Activated naive CD4-positive, alpha-beta T cell treated with anti-CD3 and anti-CD28 coated beads, Interleukin-2, amount 50 U/mL, for 24 hours (primary cell): ENCODE data around the gene SPG11.
"Not testable (repeated sequence)": the region's sequence is repeated elsewhere in the genome, so short reads cannot be mapped to it uniquely, and the experiment has no call there.

Experiments
- H3K27ac Mint-ChIP-seq: one replicate; pipeline ENCODE4 v1.8.0; 2021; ENCODE audit warnings: mild to moderate bottlenecking, mixed read lengths
- H3K27me3 Mint-ChIP-seq: one replicate; pipeline ENCODE4 v1.8.0; 2021; ENCODE audit warnings: mixed read lengths
- H3K36me3 Mint-ChIP-seq: one replicate; pipeline ENCODE4 v1.8.0; 2021; ENCODE audit warnings: mixed read lengths
- H3K4me1 Mint-ChIP-seq: one replicate; pipeline ENCODE4 v1.8.0; 2021; ENCODE audit warnings: mixed read lengths
- H3K4me3 Mint-ChIP-seq: one replicate; pipeline ENCODE4 v1.8.0; 2021; ENCODE audit warnings: mild to moderate bottlenecking, mixed read lengths
- H3K9me3 Mint-ChIP-seq: one replicate; pipeline ENCODE4 v1.8.0; 2021; ENCODE audit warnings: mixed read lengths

The SPG11 gene

DNA sequence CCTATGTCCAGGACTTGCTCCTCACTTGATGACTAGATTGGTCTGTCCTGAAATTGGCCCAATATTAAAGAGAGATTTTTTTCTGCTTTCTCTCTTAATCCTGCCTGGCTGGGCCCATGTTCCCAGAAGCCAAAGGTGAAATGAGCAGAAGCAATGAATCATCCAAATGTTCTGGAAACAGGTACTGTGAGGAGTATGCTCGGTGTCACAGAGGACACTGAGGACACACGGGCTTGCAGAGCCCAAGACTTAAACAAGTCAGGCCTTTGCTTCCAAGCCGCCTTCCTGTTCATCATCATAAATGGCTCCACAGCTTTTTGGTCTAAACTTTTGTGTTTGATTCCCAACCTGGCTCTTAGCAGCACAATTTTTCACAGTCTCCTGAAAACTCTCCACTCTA is 95.1 kb downstream of the SPG11 start:
- no peaks in the 10 kb centered on the region for H3K4me1 Mint-ChIP-seq
- peaks cover 12% of the 10 kb centered on the region for H3K36me3 Mint-ChIP-seq
- H3K9me3 Mint-ChIP-seq: no peaks in the 10 kb centered on the region
- H3K4me3 Mint-ChIP-seq: no peak overlapping the region
- peak overlapping the region; percentile 46 for H3K27ac Mint-ChIP-seq
- no peaks in the 10 kb centered on the region for H3K27me3 Mint-ChIP-seq

DNA sequence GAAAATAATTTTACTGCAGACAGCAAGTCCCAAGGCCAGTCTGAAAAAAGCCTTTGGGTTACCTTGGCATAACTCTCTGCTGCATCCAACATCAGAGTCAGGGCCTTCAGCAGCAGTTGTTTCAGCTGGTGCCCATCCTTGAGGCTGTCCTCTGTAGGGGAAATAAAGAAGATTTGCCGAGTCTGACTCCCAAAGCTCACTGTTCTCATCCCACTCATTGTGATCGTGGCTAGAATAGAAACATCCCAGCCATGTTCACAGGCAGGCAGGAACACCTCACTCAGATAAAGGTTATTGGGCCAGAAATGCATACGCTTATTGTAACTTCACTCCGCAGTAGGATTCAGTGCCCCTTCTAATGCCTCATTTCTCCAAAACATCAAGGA is 97.3 kb downstream of the SPG11 start:
- Mint-ChIP-seq H3K4me3 (no peak overlapping the region), H3K9me3 (no peaks in the 10 kb centered on the region), H3K4me1 (peaks cover under 1% of the 10 kb centered on the region), H3K27ac (no peak overlapping the region), H3K27me3 (no peaks in the 10 kb centered on the region), H3K36me3 (peaks cover 14% of the 10 kb centered on the region)

DNA sequence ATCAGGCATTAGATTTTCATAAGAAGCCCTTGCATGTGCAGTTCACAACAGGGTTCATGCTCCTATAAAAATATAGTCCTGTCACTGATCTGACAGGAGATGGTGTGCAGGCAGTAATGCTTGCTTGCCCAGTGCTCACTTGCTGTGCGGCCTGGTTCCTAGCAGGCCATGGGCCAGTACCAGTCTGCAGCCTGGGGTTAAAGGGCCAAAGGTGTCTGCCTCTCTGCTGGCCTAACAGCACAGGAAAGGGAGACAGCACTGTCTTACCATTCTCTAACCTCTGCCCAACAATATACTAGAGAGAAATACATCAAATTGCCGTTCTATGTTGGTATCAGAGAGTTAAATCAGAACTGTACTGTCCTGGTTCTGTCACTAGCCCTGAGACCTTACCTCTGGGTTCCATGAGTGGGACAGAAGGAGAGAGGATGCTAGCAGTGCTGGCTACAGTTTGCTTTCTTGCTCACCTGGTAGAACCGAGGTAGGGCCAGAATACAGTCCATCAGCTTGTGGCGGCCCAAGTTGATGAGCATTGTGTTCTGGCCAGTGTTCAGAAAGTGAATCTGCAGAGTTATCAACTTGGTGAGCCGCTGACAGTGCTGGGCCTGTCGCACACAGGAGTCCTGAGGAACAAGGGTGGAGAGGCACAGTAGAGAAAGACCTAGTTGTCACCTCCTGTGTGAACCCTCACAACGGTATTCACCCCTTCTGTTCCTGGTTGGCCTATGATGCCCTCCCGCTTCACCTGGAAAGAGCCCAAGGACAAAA is 97.9 kb downstream of the SPG11 start:
- peaks cover 15% of the 10 kb centered on the region for H3K36me3 Mint-ChIP-seq
- H3K9me3 Mint-ChIP-seq: no peaks in the 10 kb centered on the region
- H3K4me1 Mint-ChIP-seq: peaks cover 6% of the 10 kb centered on the region
- H3K4me3 Mint-ChIP-seq: no peak overlapping the region
- no peaks in the 10 kb centered on the region for H3K27me3 Mint-ChIP-seq
- H3K27ac Mint-ChIP-seq: no peak overlapping the region

DNA sequence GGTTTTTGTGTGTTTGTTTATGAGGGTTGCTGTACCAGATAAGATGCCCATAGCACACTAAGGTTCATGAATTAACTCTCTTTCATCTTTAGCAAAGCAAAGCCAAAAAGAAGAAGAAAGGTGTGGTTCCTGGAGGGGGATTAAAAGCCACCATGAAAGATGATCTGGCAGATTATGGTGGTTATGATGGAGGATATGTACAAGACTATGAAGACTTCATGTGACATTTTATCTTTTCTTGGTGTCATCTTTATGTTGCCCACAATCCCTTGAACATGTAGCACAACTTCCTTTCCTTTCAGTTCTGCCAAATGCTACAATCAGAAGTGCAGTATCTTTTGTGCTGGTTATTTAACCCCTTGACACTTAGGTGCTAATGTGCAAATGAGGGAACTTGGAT is 102.5 kb downstream of the SPG11 start:
- peak overlapping the region; percentile 81 for H3K27ac Mint-ChIP-seq

DNA sequence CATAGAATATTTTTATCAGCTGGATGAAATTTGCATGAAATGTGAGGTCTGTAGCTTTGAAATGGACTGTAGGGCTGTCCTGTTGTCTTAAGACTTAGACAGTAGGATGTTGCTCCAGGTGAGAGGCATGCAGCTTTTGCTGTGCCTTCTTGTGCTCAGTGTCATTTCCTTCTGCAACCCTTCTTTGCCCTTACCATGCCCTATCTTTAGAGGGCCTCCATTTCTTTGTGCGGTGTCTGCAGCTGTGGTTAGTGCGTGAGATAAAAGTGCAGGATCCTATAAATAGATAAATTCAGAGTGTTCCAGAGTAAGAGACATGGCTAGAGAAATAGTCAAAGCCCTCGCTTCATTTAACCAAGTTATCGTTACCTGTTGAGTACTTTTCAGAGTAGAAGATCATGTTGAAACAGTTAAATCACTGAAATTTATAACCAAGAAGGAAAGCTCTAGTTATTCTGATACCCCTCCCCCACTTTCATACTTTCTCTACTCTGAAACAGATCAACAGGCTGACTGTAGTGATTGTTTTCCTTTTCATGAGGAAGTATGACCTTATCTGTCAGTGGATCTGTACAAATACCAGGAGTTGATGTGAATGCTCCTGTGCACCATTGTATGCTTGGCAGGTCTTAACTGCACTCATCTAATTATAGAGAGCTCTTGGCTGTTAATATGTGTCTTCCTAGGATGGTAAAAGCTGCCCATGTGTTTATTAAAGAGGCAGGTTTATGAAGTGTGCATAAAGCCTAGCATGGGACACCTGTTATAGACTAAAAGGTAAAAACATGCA is 108.3 kb downstream of the SPG11 start:
- Mint-ChIP-seq H3K27ac (peak overlapping the region; percentile 5), H3K36me3 (peaks cover 26% of the 10 kb centered on the region), H3K4me1 (peaks cover 46% of the 10 kb centered on the region), H3K4me3 (peak overlapping the region; percentile 20), H3K9me3 (no peaks in the 10 kb centered on the region), H3K27me3 (no peaks in the 10 kb centered on the region)

More for the DNA sequence above, 102.5 kb downstream of the SPG11 start:
- not testable (repeated sequence) for H3K4me3 Mint-ChIP-seq, H3K9me3 Mint-ChIP-seq, H3K27me3 Mint-ChIP-seq
- Mint-ChIP-seq H3K36me3 (peaks cover 23% of the 10 kb centered on the region), H3K4me1 (peaks cover 28% of the 10 kb centered on the region)

DNA sequence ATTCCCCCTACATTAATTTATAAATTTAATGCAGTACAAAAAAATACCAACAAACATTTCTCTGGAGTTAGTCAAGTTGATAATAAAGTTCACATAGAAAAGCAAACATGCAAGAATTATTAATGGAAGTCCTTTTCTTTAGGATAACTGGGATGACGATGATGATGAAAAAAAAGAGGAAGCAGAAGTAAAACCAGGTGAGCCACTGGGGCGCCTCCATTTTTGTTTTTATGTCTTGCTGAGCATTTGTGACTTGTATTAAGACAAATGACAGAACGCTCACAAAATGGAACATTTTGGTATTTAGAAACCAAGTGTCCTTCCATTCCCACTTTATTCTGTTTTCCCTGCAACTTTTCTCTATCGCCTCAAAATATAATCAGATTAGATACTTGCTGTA is 112.7 kb downstream of the SPG11 start:
- Mint-ChIP-seq H3K27ac (no peak overlapping the region), H3K27me3 (no peaks in the 10 kb centered on the region), H3K4me1 (peaks cover 58% of the 10 kb centered on the region), H3K36me3 (peaks cover 16% of the 10 kb centered on the region), H3K9me3 (no peaks in the 10 kb centered on the region), H3K4me3 (no peak overlapping the region)

DNA sequence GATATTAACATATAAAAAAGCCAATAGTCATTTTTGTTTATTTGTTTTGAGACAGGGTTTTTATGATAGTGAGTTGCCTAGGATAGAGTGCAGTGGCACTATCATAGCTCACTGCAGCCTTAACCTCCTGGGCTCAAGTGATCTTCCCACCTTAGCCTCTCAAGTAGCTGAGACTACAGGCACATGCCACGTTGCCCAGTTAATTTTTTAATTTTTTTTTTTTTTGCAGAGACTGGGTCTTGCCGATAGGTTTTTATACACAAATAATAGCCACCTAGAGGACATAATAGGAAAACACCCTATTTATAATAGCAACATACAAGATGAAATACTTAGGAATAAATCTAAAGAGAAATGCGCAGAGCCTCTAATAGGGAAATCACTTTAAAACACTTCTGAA is 113.2 kb downstream of the SPG11 start:
- Mint-ChIP-seq H3K4me3 (no peak overlapping the region), H3K36me3 (peaks cover 13% of the 10 kb centered on the region), H3K27me3 (no peaks in the 10 kb centered on the region), H3K4me1 (peaks cover 55% of the 10 kb centered on the region), H3K9me3 (no peaks in the 10 kb centered on the region), H3K27ac (no peak overlapping the region)

DNA sequence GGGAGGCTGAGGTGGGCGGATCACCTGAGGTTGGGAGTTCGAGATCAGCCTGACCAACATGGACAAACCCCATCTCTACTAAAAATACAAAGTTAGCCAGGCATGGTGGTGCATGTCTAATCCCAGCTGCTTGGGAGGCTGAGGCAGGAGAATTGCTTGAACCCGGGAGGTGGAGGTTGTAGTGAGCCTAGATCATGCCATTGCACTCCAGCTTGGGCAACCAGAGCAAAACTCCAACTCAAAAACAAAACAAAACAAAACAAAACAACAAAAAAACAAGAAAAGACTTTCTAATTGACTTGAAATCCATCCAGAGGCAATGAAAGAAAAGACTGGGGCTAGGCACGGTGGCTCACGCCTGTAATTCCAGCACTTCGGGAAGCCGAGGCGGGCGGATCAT is 114.3 kb downstream of the SPG11 start:
- not testable (repeated sequence) for H3K36me3 Mint-ChIP-seq, H3K9me3 Mint-ChIP-seq, H3K4me3 Mint-ChIP-seq, H3K27me3 Mint-ChIP-seq, H3K27ac Mint-ChIP-seq
- H3K4me1 Mint-ChIP-seq: peaks cover 44% of the 10 kb centered on the region

DNA sequence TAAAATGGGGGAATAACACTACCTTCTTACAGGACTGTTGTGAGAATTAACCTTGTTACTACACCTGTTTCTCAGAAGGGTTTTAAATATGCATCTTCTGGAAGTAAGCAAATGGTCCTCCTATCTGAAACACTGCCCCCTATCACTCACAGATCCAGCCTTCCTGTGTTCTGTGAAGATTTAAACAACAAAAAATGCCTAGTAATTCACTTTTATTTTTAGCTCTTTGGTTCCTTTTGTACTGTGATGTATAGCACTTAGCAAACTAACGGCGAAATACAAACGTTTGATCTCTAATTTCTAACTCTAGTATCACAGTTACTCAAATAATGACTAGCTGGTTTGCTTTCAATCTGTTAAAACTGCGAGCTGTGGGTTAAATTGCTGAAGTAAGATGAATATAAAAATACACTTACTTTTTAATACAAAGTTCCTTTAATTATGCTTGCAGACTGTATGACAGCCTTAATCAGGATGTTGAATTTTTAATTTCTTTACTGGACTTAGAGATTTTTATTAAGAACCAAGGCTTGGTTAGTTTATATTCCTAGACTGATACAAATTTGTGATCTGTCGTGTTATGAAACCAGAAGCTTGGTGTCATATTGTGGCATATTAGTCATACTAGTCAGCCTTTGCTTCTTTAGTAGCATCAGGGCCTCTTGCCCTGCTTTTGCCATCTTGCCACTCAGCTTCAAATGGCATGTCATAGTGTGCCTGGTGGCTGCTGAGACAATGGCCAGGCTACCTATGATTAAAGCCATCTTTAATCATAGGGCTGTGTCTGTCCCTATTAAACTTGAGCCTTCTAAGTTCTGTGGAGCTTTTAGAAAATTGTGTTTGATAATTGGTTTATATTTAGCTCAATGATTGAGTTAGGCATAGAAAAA is 117.3 kb downstream of the SPG11 start:
- peak overlapping the region; percentile 84 for H3K27ac Mint-ChIP-seq
- H3K4me1 Mint-ChIP-seq: peaks cover 70% of the 10 kb centered on the region
- H3K9me3 Mint-ChIP-seq: no peaks in the 10 kb centered on the region
- H3K27me3 Mint-ChIP-seq: no peaks in the 10 kb centered on the region
- H3K36me3 Mint-ChIP-seq: peaks cover 18% of the 10 kb centered on the region
- peak overlapping the region; percentile 65 for H3K4me3 Mint-ChIP-seq

DNA sequence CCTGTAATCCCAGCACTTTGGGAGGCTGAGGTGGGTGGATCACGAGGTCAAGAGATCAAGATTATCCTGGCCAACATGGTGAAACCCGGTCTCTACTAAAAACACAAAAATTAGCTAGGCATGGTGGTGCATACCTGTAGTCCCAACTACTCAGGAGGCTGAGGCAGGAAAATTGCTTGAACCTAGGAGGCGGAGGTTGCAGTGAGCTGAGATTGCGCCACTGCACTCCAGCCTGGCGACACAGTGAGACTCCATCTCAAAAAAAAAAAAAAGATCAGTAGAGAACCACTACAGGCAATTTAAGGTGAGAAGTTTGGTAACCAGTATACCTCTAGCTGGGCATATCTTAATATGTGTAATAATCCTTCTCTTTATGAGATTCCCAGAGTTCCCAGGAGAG is 118.7 kb downstream of the SPG11 start:
- peak overlapping the region; percentile 47 for H3K4me3 Mint-ChIP-seq
- H3K9me3 Mint-ChIP-seq, H3K27ac Mint-ChIP-seq, H3K27me3 Mint-ChIP-seq: not testable (repeated sequence)
- H3K36me3 Mint-ChIP-seq: peaks cover 22% of the 10 kb centered on the region
- peaks cover 66% of the 10 kb centered on the region for H3K4me1 Mint-ChIP-seq

DNA sequence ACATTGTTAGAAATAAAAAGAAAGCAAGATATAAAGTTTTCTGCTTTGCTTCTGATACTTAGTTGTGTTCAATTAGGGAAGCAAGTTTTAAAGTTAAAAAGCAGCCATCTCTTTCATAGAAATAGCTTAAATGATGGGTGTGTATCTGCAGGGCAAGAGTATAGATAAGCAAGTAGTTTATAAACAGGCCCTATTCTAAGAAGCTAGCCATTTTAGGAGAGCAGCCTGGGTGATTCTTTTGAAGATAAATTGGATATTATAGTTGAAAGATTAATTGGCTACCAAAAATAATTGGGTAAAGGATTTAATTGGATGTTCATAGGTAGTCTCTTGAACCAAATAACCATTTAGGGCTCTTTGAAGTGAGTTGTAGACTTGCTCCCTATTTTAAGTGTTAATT is 120.9 kb downstream of the SPG11 start:
- peak overlapping the region; percentile 57 for H3K4me3 Mint-ChIP-seq
- peaks cover 31% of the 10 kb centered on the region for H3K36me3 Mint-ChIP-seq
- peaks cover 63% of the 10 kb centered on the region for H3K4me1 Mint-ChIP-seq
- H3K27me3 Mint-ChIP-seq: no peaks in the 10 kb centered on the region
- H3K27ac Mint-ChIP-seq: no peak overlapping the region
- H3K9me3 Mint-ChIP-seq: no peaks in the 10 kb centered on the region

DNA sequence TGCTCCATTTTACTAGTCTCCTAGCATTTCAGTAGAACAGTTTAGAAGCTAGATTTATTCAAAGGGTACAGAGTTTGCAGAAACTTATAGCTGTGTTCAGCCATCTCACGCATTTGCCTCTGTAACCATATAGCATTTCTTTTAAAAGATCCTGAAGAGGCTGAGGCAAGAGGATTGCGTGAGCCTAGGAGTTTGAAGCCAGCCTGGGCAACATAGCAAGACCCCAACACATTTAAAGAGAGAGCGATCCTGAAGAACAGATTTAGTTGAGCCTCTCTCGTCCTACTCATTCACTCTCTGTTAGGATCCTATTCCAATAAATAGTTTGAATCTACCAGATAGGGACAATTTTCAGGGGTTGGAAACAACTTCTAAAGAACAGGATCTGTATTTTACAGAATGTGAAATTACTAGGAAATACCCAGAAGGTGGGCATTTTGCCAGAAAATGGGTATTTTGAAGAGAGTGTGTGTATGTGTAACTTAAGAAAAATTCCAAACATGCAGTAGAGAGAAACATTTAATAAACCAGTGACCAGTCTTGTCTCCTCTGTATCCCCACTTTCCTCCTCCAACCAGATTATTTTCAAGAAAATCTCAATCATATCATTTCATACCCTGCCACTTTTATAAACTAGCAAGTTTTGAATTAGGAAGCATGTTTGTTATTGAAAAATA is 122.0 kb downstream of the SPG11 start:
- Mint-ChIP-seq H3K27ac (no peak overlapping the region), H3K9me3 (no peaks in the 10 kb centered on the region), H3K4me1 (peaks cover 54% of the 10 kb centered on the region), H3K27me3 (no peaks in the 10 kb centered on the region), H3K36me3 (peaks cover 30% of the 10 kb centered on the region), H3K4me3 (peak overlapping the region; percentile 71)

DNA sequence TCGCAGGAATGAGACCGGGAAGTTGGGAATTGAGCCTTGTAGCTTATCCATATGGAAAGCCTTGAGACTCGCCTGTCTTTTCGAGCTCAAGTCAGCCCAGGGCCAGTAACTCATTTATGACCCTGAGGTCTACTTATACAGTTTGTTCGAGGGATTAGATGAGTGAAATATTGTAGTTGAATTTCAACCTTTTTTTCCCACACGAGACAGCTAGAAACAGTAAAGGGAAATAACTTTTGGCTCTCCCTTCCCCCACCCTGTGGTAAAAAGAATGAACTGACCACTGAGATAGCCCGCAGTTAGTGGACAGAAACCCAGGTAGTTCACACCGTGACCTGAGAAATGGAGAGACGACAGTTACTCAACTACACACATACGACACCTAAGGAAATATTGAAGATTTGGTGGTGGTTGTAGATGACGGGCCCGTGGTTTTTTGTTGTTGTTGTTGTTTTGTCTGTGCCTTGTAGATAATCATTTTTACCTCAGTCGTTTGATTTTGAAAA is 125.7 kb downstream of the SPG11 start:
- H3K36me3 Mint-ChIP-seq: peaks cover 23% of the 10 kb centered on the region
- H3K4me1 Mint-ChIP-seq: peaks cover 52% of the 10 kb centered on the region
- H3K27me3 Mint-ChIP-seq: no peaks in the 10 kb centered on the region
- H3K4me3 Mint-ChIP-seq: peak overlapping the region; percentile 96
- no peaks in the 10 kb centered on the region for H3K9me3 Mint-ChIP-seq
- H3K27ac Mint-ChIP-seq: peak overlapping the region; percentile 93

DNA sequence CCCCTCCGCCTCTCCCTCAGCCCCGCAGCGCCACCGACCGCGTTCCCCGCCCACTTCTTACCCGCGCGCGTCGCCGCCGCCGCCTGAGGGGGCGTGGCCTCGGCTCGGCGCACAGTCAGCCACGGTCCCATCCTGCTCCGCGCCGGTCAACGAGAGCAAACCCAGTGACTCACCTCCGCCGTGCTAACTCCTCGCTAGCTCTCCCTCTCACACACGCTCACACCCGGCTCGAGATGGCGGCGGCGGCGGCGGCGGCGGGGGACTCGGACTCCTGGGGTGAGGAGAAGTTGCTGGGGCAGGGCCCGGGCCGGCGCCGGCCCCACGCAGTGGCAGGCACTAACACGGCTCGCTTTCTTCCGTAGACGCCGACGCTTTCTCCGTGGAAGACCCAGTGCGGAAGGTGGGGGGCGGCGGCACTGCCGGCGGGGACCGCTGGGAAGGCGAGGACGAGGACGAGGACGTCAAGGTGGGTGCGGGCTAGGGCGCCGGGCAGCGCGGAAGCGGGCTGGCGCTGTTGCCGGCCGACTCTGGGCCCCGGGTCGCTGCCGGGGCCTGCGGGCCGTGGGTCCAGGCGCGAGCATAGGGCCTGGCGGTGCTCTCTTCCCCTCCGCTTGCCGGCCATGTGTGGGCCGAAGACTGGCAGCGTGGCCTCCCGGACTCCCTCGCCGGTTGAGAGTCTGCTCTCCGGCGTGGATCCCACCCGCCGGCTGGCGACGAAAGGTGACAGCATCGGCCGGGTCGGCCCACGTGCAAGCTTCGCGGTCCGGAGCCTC is 126.3 kb downstream of the SPG11 start, which contains the start of gene EIF3J:
Gene EIF3J (plus strand): TSS at position 186 of the 773 bp plus-strand sequence. CDS start 48 bp downstream, at position 234.
- no peaks in the 10 kb centered on the region for H3K27me3 Mint-ChIP-seq
- peak within 1 kb of the TSS; percentile 96 for H3K27ac Mint-ChIP-seq
- H3K4me1 Mint-ChIP-seq: peaks cover 46% of the 10 kb centered on the region
- H3K9me3 Mint-ChIP-seq: no peaks in the 10 kb centered on the region
- peak within 1 kb of the TSS; percentile 96 for H3K4me3 Mint-ChIP-seq
- H3K36me3 Mint-ChIP-seq: peaks cover 20% of the 10 kb centered on the region
